Esophagus squamous epithelium (tissue), 5 donors: ENCODE results near the gene OR4F15. TPM values are rescaled to one million over a fixed set of nuclear protein-coding genes. Genes with fewer than 3 reads are reported as not detected.

Source experiments
- DNase-seq: peaks from one replicate; lab custom pipeline; 2025; lab: John Stamatoyannopoulos, UW
- H3K27ac ChIP-seq, 4 donors: fragments of 200-600 bp; sonication (generic); one replicate each; pipeline ENCODE4 v1.5.1; 2016 to 2019; ENCODE audit warnings: mild to moderate bottlenecking in 1 of 4
- H3K27me3 ChIP-seq, 4 donors: fragments of 200-600 bp; sonication (generic); 1 replicate in 3 of 4; 2 replicates in 1 of 4; pipeline versions ENCODE4 v1.5.1 to v1.6.0; 2017 to 2021; ENCODE audit warnings: antibody characterized with exemption in 1 of 4
- H3K36me3 ChIP-seq, 3 donors: fragments of 200-600 bp; sonication (generic); one replicate each; pipeline ENCODE4 v1.5.1; 2016 to 2019
- H3K4me1 ChIP-seq, 3 donors: fragments of 200-600 bp; sonication (generic); one replicate each; pipeline ENCODE4 v1.5.1; 2017 to 2019
- H3K4me3 ChIP-seq, 4 donors: fragments of 200-600 bp; sonication (generic); 1 replicate in 3 of 4; 2 replicates in 1 of 4; pipeline ENCODE4 v1.5.1; 2016 to 2019; ENCODE audit warnings: mild to moderate bottlenecking in 2 of 4, moderate library complexity in 1 of 4
- H3K9me3 ChIP-seq, 3 donors: fragments of 200-600 bp; sonication (generic); one replicate each; pipeline ENCODE4 v1.5.1; 2016 to 2019
- CTCF ChIP-seq, 6 experiments: fragments of 450-650 bp in 4 of 6; fragments of 200-600 bp in 2 of 6; sonication (generic) in 2 of 6; IDR thresholded peaks; one replicate each; pipeline ENCODE4 v1.5.1; 2016 to 2019; ENCODE audit warnings: antibody characterized with exemption in 6 of 6, mild to moderate bottlenecking in 4 of 6, moderate library complexity in 4 of 6
- POLR2A ChIP-seq, 4 donors: fragments of 450-650 bp; IDR thresholded peaks; one replicate each; pipeline ENCODE4 v1.6.1; 2017; ENCODE audit warnings: antibody characterized with exemption in 4 of 4, mild to moderate bottlenecking in 4 of 4, moderate library complexity in 3 of 4
- WGBS, 2 donors: methylation state at CpG; one replicate each; pipeline ENCODE4 v1.1.5; 2018; 5-methylcytosine and 5-hydroxymethylcytosine counted together
- intact Hi-C: fragments of 100-400 bp; cut with DNase I; formaldehyde crosslinking; loops from one replicate; pipeline ENCODE4 v1.15.0; 2022
- total RNA-seq, 4 donors: library from RNA; depleted of rRNA; stranded (reverse); fragments of >200 nt; gene quantifications; one replicate each; pipeline ENCODE4 v1.1.0, GENCODE V29; 2016
- donor health status: DM: yes; HTN: yes; CAD: no.

The OR4F15 gene
- total RNA-seq, 4 donors from 2014 or later: 0.19 TPM; not detected in 3

GRCh38 chr15:101803676-101804075, 8.3 kb upstream of the OR4F15 start:
- no peak overlapping the region for H3K27ac ChIP-seq
- WGBS, 2 donors: 54 to 58% methylated on average over 5 of the region's 5 CpGs
- no peaks in the 10 kb centered on the region for H3K9me3 ChIP-seq
- H3K4me3 ChIP-seq: no peak overlapping the region
- no peaks in the 10 kb centered on the region for H3K4me1 ChIP-seq
- H3K36me3 ChIP-seq: no peaks in the 10 kb centered on the region
- TF ChIP-seq POLR2A (IDR thresholded peaks at IDR 0.05) (no peak), CTCF (IDR thresholded peaks at IDR 0.05) (no peak)
- no peak for DNase-seq
- intact Hi-C loops: no loop called here
- peaks cover 0 to 9% (median 0%) of the 10 kb centered on the region in 4 donors for H3K27me3 ChIP-seq

- no peak overlapping the region for H3K4me3 ChIP-seq
- no peaks in the 10 kb centered on the region for H3K4me1 ChIP-seq
- H3K27ac ChIP-seq: no peak overlapping the region
- H3K36me3 ChIP-seq: no peaks in the 10 kb centered on the region
- H3K9me3 ChIP-seq: no peaks in the 10 kb centered on the region
- no peak for TF ChIP-seq CTCF (IDR thresholded peaks at IDR 0.05)
- TF ChIP-seq POLR2A (IDR thresholded peaks at IDR 0.05): no peak
- peaks cover 0 to 9% (median 0%) of the 10 kb centered on the region in 4 donors for H3K27me3 ChIP-seq
- intact Hi-C loops: no loop called here
- no peak for DNase-seq
Measured at GRCh38 chr15:101804375-101804774, 7.6 kb upstream of the OR4F15 start.

- no peaks in the 10 kb centered on the region for H3K4me1 ChIP-seq
- intact Hi-C loops: no loop called here
- H3K9me3 ChIP-seq: no peaks in the 10 kb centered on the region
- no peak overlapping the region for H3K4me3 ChIP-seq
- TF ChIP-seq POLR2A (IDR thresholded peaks at IDR 0.05) (no peak), CTCF (IDR thresholded peaks at IDR 0.05) (no peak)
- no peaks in the 10 kb centered on the region for H3K36me3 ChIP-seq
- H3K27me3 ChIP-seq: peaks cover 0 to 9% (median 0%) of the 10 kb centered on the region in 4 donors
- no peak for DNase-seq
- H3K27ac ChIP-seq: no peak overlapping the region
Measured at GRCh38 chr15:101804941-101805340, 7.1 kb upstream of the OR4F15 start.

GRCh38 chr15:101805605-101806345, 6.2 kb upstream of the OR4F15 start:
- WGBS, 2 donors: 65% methylated on average over 6 of the region's 6 CpGs
- intact Hi-C loops: no loop called here

More at GRCh38 chr15:101805605-101806345, 6.2 kb upstream of the OR4F15 start:
- no peaks in the 10 kb centered on the region for H3K4me1 ChIP-seq
- H3K27ac ChIP-seq: no peak overlapping the region
- H3K27me3 ChIP-seq: peaks cover 0 to 9% (median 0%) of the 10 kb centered on the region in 4 donors
- TF ChIP-seq POLR2A (IDR thresholded peaks at IDR 0.05): no peak
- TF ChIP-seq CTCF (IDR thresholded peaks at IDR 0.05): no peak
- no peaks in the 10 kb centered on the region for H3K36me3 ChIP-seq
- DNase-seq: no peak
- H3K9me3 ChIP-seq: no peaks in the 10 kb centered on the region
- no peak overlapping the region for H3K4me3 ChIP-seq
